NB4 (cell line): ENCODE data around the gene OXTR.

Source experiments
- DNase-seq: peaks from one replicate; pipeline ENCODE4 v3.0.0; 2010; ENCODE audit warnings: low read depth
- H3K4me3 ChIP-seq: one replicate; pipeline ENCODE4 v1.5.1; 2011; ENCODE audit warnings: mild to moderate bottlenecking, low read depth, low read length, moderate library complexity
- CTCF ChIP-seq: IDR thresholded peaks from one replicate; pipeline ENCODE4 v1.5.1; 2012; ENCODE audit warnings: low read depth, low read length
- MAX ChIP-seq: IDR thresholded peaks from 2 replicates; pipeline ENCODE4 v1.6.1; 2011; ENCODE audit warnings: low read depth, low read length
- MYC ChIP-seq: IDR thresholded peaks from 2 replicates; pipeline ENCODE4 v1.6.1; 2011; ENCODE audit warnings: low read depth, low read length
- POLR2A ChIP-seq: IDR thresholded peaks from 2 replicates; pipeline ENCODE4 v1.6.1; 2011; ENCODE audit warnings: mild to moderate bottlenecking; ENCODE audit not compliant: insufficient read length; ENCODE audit errors: extremely low read depth

OXTR gene

GRCh38 chr3:8802256-8802655, 32.8 kb upstream of the OXTR start:
- no peak overlapping the region for H3K4me3 ChIP-seq
- TF ChIP-seq MYC (no peak), CTCF (no peak), POLR2A (no peak), MAX (no peak)
- DNase-seq: no peak

- no peak for DNase-seq
- H3K4me3 ChIP-seq: no peak overlapping the region
- no peak for TF ChIP-seq MYC
- TF ChIP-seq POLR2A: no peak
- no peak for TF ChIP-seq MAX
- TF ChIP-seq CTCF: no peak
Measured at GRCh38 chr3:8800016-8800415, 30.6 kb upstream of the OXTR start.

- no peak overlapping the region for H3K4me3 ChIP-seq
- DNase-seq: no peak
- no peak for TF ChIP-seq POLR2A
- TF ChIP-seq MAX: no peak
- TF ChIP-seq MYC: no peak
- no peak for TF ChIP-seq CTCF
Measured at GRCh38 chr3:8794247-8794646, 24.8 kb upstream of the OXTR start.

- no peak for DNase-seq
- no peak overlapping the region for H3K4me3 ChIP-seq
- no peak for TF ChIP-seq MAX
- TF ChIP-seq POLR2A: no peak
- no peak for TF ChIP-seq MYC
- TF ChIP-seq CTCF: no peak
Measured at GRCh38 chr3:8793242-8793641, 23.8 kb upstream of the OXTR start.

GRCh38 chr3:8790529-8790928, 21.1 kb upstream of the OXTR start:
- H3K4me3 ChIP-seq: no peak overlapping the region
- TF ChIP-seq MYC (no peak), CTCF (no peak), MAX (no peak), POLR2A (no peak)
- DNase-seq: no peak
